ENCODE data around the gene RPS29.

- TF ChIP-seq ZNF589 (CRISPR knock-in tag; conservative IDR thresholded peaks at IDR 0.05) (no peak), PHF20 (CRISPR knock-in tag; IDR thresholded peaks at IDR 0.05) (no peak), ZNF770 (CRISPR knock-in tag; IDR thresholded peaks at IDR 0.05) (no peak), GATAD2A (CRISPR knock-in tag; IDR thresholded peaks at IDR 0.05) (no peak), ZBTB49 (CRISPR knock-in tag; IDR thresholded peaks at IDR 0.05; ENCODE audit: borderline replicate concordance) (no peak), CTCF (CRISPR knock-in tag; IDR thresholded peaks at IDR 0.05) (no peak), FOXM1 (CRISPR knock-in tag; IDR thresholded peaks at IDR 0.05) (no peak), ARNT2 (CRISPR knock-in tag; IDR thresholded peaks at IDR 0.05; ENCODE audit: low read depth) (no peak), ZBTB1 (CRISPR knock-in tag; IDR thresholded peaks at IDR 0.05; ENCODE audit: borderline replicate concordance) (no peak), ZFX (CRISPR knock-in tag; IDR thresholded peaks at IDR 0.05; ENCODE audit: low read depth) (no peak), PRDM15 (CRISPR knock-in tag; IDR thresholded peaks at IDR 0.05) (no peak), ZSCAN30 (CRISPR knock-in tag; IDR thresholded peaks at IDR 0.05) (no peak)
Measured at GRCh38 chr14:49559979-49560768, 26.0 kb downstream of the RPS29 start.
